T-cell (primary cell): ENCODE measurements around the gene DOCK1. TPM values are rescaled to one million over a fixed set of nuclear protein-coding genes. Genes with fewer than 3 reads are reported as not detected.

ENCODE experiments used
- ATAC-seq, 4 experiments: fragments of 200-7000 bp in 3 of 4; fragments of 150-1000 bp in 1 of 4; cut with Tn5 transposase; replicated peaks in 1 of 4; 1 replicate in 3 of 4; 2 replicates in 1 of 4; pipeline ENCODE4 v1.10.0; 2021; ENCODE audit warnings: moderate library complexity in 3 of 4, mild to moderate bottlenecking in 2 of 4, moderate number of reproducible peaks in 1 of 4
- CTCF ChIA-PET, 2 donors: fragments of 300-600 bp; sonication (Branson Sonifier 250); formaldehyde crosslinking; loops; one replicate each; lab custom pipeline; 2022; ENCODE audit warnings: antibody characterized with exemption in 2 of 2; lab: Charles Lee
- POLR2A ChIA-PET, 2 donors: fragments of 300-600 bp; sonication (Branson Sonifier 250); formaldehyde crosslinking; loops; one replicate each; lab custom pipeline; 2022; ENCODE audit warnings: antibody characterized with exemption in 2 of 2; lab: Charles Lee
- DNase-seq, 35 experiments: peaks; one replicate each; pipeline versions ENCODE4 v3.0.0 to v3.0.0-alpha.2; 2013 to 2023
- H3K27ac ChIP-seq: one replicate; pipeline ENCODE4 v1.5.1; 2013; ENCODE audit warnings: low read length
- H3K27me3 ChIP-seq, 2 experiments: replicated peaks in 1 of 2; 1 replicate in 1 of 2; 2 replicates in 1 of 2; pipeline versions ENCODE4 v1.6.1 to v1.7.0; 2013; ENCODE audit warnings: low read length in 1 of 2, mixed read lengths in 1 of 2; ENCODE audit not compliant: control insufficient read depth in 2 of 2, insufficient read depth in 2 of 2; ENCODE audit errors: extremely low read depth in 1 of 2
- H3K36me3 ChIP-seq, 2 donors: 1 replicate in 1 of 2; 2 replicates in 1 of 2; pipeline versions ENCODE4 v1.6.1 to v1.7.0; 2013; ENCODE audit warnings: low read length in 1 of 2; ENCODE audit not compliant: control insufficient read depth in 2 of 2, insufficient read depth in 1 of 2; ENCODE audit errors: extremely low read depth in 1 of 2
- H3K4me1 ChIP-seq, 2 experiments: 1 replicate in 1 of 2; 2 replicates in 1 of 2; pipeline versions ENCODE4 v1.6.1 to v1.7.0; 2013; ENCODE audit warnings: low read length in 2 of 2, mixed read lengths in 1 of 2; ENCODE audit not compliant: insufficient read depth in 2 of 2, control insufficient read depth in 1 of 2; ENCODE audit errors: extremely low read depth in 1 of 2
- H3K4me3 ChIP-seq, 2 donors: 1 replicate in 1 of 2; 2 replicates in 1 of 2; pipeline versions ENCODE4 v1.5.1 to v1.7.0; 2013; ENCODE audit warnings: mild to moderate bottlenecking in 2 of 2, low read length in 1 of 2, moderate library complexity in 1 of 2; ENCODE audit not compliant: control insufficient read depth in 1 of 2; ENCODE audit errors: extremely low read depth in 1 of 2
- H3K9me3 ChIP-seq: 2 replicates; pipeline ENCODE4 v1.7.0; 2013
- H3K27ac Mint-ChIP-seq, 2 donors: one replicate each; pipeline ENCODE4 v1.8.0; 2020 to 2021; ENCODE audit warnings: mild to moderate bottlenecking in 2 of 2, mixed read lengths in 2 of 2
- H3K27me3 Mint-ChIP-seq, 2 donors: one replicate each; pipeline ENCODE4 v1.8.0; 2021 to 2022; ENCODE audit warnings: mixed read lengths in 2 of 2
- H3K36me3 Mint-ChIP-seq: one replicate; pipeline ENCODE4 v1.8.0; 2021; ENCODE audit warnings: mixed read lengths
- H3K4me1 Mint-ChIP-seq, 3 donors: one replicate each; pipeline ENCODE4 v1.8.0; 2020 to 2022; ENCODE audit warnings: mixed read lengths in 3 of 3, mild to moderate bottlenecking in 1 of 3
- H3K4me3 Mint-ChIP-seq, 3 donors: one replicate each; pipeline ENCODE4 v1.8.0; 2020 to 2022; ENCODE audit warnings: mild to moderate bottlenecking in 3 of 3, mixed read lengths in 3 of 3, moderate library complexity in 3 of 3
- H3K9me3 Mint-ChIP-seq, 3 donors: one replicate each; pipeline ENCODE4 v1.8.0; 2020 to 2022; ENCODE audit warnings: mixed read lengths in 3 of 3
- WGBS: methylation state at CpG from one replicate; pipeline ENCODE4 v1.1.5; 2013; ENCODE audit warnings: missing lambda C conversion rate; ENCODE audit not compliant: insufficient coverage; 5-methylcytosine and 5-hydroxymethylcytosine counted together
- total RNA-seq, 35 experiments: library from RNA in 6 of 35; stranded (reverse) in 6 of 35; fragments of 120-200 nt in 1 of 35; gene quantifications; one replicate each; pipeline versions ENCODE4 v1.2.1 to v1.2.4 and lab custom pipeline; 2013 to 2026

DOCK1 gene
- total RNA-seq, 5 donors from 2014 or later (not counting 1 experiment from before 2014, with no cell fraction given): 0.18 to 0.53 (median 0.37) TPM

DNA sequence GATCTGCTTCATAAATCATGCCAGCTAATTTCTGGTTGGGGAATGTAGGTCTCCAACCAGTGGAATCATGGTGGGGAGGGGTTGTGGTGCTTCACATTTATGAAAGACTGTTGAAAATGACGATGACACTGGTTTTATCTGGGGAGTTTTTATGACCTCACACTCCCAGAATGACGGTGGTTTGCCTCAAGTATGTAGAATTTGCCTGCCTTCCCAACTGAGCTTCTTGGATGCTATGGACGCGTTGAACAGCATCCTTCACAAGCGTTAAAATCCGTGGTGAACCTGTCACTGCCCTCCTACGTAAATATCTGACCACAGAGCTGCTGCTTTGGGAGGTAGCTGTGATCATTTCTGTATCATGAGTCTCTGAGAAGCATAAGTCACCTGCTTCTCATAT, 287.9 kb downstream of the DOCK1 start:
- ChIA-PET CTCF (no interaction called here), POLR2A (no interaction called here)
- Histone ChIP-seq H3K36me3 (no peaks in the 10 kb centered on the region), H3K4me1 (no peaks in the 10 kb centered on the region), H3K4me3 (no peak overlapping the region), H3K9me3 (no peaks in the 10 kb centered on the region), H3K27me3 (peaks cover 8 to 24% of the 10 kb centered on the region in 2 experiments), H3K27ac (no peak overlapping the region)
- no peak for DNase-seq
- H3K27me3 Mint-ChIP-seq: peaks cover 28 to 32% of the 10 kb centered on the region in 2 donors
- H3K36me3 Mint-ChIP-seq: no peaks in the 10 kb centered on the region
- no peak overlapping the region for H3K4me3 Mint-ChIP-seq
- 60% methylated on average over 5 of the region's 7 CpGs for WGBS
- no peak for ATAC-seq
- H3K27ac Mint-ChIP-seq: no peak overlapping the region
- no peaks in the 10 kb centered on the region for H3K9me3 Mint-ChIP-seq
- peaks cover 0 to 3% (median 3%) of the 10 kb centered on the region in 3 donors for H3K4me1 Mint-ChIP-seq

DNA sequence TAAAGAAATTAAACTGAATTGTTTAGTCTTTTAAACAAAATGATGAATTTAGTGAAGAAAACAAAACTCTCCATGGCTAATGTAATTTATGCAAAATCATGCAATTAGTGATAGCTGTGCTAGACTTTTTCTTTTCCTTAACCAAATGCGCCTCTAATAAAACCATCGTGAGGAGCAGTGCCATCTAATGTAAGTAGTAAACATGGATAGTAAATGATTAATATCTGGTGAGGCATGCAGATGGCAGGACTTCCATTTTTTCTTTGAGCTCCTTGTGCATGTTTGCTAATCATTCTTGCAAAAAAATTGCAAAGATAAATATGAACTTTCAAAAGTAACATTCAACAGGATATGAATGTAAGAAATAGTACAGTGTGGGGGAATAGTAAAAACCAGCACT, 288.9 kb downstream of the DOCK1 start:
- CTCF ChIA-PET: no interaction called here
- no peaks in the 10 kb centered on the region for H3K36me3 Mint-ChIP-seq
- WGBS: no CpG with 5 or more reads among the region's 2 CpGs

DNA sequence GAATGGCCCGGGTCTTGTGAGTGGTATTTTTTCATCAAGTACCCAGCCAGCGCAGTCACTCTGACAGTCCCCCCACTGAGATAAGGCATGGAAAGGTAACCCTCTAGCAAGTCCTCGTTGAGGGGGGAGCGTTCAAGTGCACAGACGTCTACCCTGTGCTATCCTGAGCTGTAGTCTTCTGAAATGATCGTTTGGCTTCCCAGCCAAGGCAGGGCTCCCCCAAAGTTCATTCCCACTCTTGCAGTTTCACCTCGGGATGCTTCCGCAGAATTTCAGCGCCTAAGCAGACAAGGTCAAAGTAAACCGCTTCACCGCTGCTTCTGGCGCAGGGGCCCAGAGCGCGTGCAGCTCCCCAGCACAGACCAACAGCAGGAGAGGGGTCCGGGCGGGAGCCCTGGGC, 289.4 kb downstream of the DOCK1 start:
- Histone ChIP-seq H3K27me3 (peaks cover 8 to 24% of the 10 kb centered on the region in 2 experiments), H3K9me3 (no peaks in the 10 kb centered on the region), H3K4me3 (no peak overlapping the region), H3K27ac (no peak overlapping the region), H3K36me3 (no peaks in the 10 kb centered on the region), H3K4me1 (no peaks in the 10 kb centered on the region)
- Mint-ChIP-seq H3K27me3 (peaks cover 33 to 37% of the 10 kb centered on the region in 2 donors), H3K4me1 (peaks cover 0 to 3% (median 3%) of the 10 kb centered on the region in 3 donors), H3K9me3 (no peaks in the 10 kb centered on the region), H3K36me3 (no peaks in the 10 kb centered on the region), H3K4me3 (peak overlapping the region in 1 of 3 donors; percentile 30), H3K27ac (no peak overlapping the region)
- ATAC-seq (no peak), DNase-seq (no peak)
- ChIA-PET CTCF (no interaction called here), POLR2A (no interaction called here)
- 74% methylated on average over 12 of the region's 16 CpGs for WGBS

More for the DNA sequence above, 288.9 kb downstream of the DOCK1 start:
- DNase-seq (no peak), ATAC-seq (no peak)
- H3K27ac Mint-ChIP-seq: no peak overlapping the region
- Histone ChIP-seq H3K27me3 (peaks cover 8 to 24% of the 10 kb centered on the region in 2 experiments), H3K4me3 (no peak overlapping the region), H3K4me1 (no peaks in the 10 kb centered on the region), H3K27ac (no peak overlapping the region), H3K9me3 (no peaks in the 10 kb centered on the region), H3K36me3 (no peaks in the 10 kb centered on the region)
- H3K9me3 Mint-ChIP-seq: no peaks in the 10 kb centered on the region
- peaks cover 31 to 36% of the 10 kb centered on the region in 2 donors for H3K27me3 Mint-ChIP-seq
- H3K4me1 Mint-ChIP-seq: peaks cover 0 to 3% (median 3%) of the 10 kb centered on the region in 3 donors
- H3K4me3 Mint-ChIP-seq: no peak overlapping the region
- POLR2A ChIA-PET: no interaction called here

DNA sequence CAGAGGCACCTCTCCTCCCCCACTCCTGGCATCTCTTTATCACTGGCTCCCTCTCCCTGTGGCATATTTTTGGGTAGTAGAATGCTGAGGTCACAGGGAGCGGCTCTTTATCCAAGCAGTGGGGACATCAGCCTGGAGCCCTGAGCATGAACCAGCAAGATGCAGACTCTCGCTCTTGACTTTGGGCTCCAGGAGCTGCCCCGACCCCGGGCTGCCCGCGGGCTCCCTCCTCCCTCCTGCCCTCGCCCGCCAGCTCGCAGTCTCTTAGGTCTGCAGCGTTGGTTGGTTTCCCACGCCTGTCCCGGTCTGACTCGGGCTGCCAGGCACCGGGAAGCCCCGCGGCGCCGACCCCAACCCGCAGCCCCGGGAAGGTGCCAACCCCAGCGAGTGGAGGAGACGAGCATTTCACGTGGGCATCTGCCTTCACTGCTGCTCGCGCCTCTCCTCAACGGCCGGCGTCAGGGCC, 289.8 kb downstream of the DOCK1 start:
- peaks cover 33 to 42% of the 10 kb centered on the region in 2 donors for H3K27me3 Mint-ChIP-seq
- ATAC-seq (no peak), DNase-seq (no peak)
- POLR2A ChIA-PET: no interaction called here
- Histone ChIP-seq H3K4me1 (no peaks in the 10 kb centered on the region), H3K36me3 (no peaks in the 10 kb centered on the region), H3K9me3 (no peaks in the 10 kb centered on the region), H3K27ac (no peak overlapping the region), H3K27me3 (peaks cover 8 to 26% of the 10 kb centered on the region in 2 experiments), H3K4me3 (no peak overlapping the region)
- H3K4me1 Mint-ChIP-seq: peaks cover 0 to 3% (median 3%) of the 10 kb centered on the region in 3 donors
- no peaks in the 10 kb centered on the region for H3K9me3 Mint-ChIP-seq
- H3K4me3 Mint-ChIP-seq: peak overlapping the region in 1 of 3 donors; percentile 30
- H3K27ac Mint-ChIP-seq: no peak overlapping the region
- H3K36me3 Mint-ChIP-seq: no peaks in the 10 kb centered on the region
- WGBS: 5% methylated on average over 28 of the region's 28 CpGs
- CTCF ChIA-PET: no interaction called here

DNA sequence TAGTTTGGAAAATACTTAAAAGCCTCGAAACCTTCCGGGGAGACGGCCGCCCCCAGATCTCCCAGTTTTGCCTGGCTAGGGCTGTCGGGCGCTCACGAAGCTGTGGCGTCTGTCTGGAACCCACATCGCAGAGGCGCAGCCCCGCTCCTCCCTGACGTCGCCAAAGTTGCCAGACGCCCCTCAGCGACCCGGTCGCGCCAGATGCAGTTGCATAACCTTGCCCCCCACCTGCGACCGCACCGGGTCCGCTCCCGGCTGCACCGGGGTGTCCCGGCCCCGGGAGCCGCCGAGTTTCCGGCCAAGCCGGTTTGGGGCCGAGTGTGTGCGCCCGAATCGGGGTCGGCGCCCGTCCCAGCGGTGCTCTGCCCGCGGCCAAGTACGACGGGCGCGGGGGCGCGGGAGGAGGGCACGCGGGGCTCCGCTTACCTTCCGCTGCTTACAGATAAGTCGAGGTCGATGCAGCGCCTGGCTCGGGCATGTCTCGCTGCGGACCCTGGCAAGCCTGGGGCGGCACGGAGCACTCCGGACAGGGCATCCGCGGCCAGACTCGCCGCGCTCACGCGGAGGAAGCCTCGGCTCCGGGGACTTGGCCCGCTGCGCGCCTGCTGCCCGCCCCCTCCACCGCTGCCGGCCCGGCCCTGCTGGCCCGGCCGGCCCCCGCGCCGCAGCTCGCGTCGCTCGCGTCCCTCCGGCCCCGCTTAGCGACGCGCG, 290.5 kb downstream of the DOCK1 start:
- Histone ChIP-seq H3K4me1 (no peaks in the 10 kb centered on the region), H3K27me3 (peaks cover 8 to 26% of the 10 kb centered on the region in 2 experiments), H3K4me3 (no peak overlapping the region), H3K36me3 (no peaks in the 10 kb centered on the region), H3K27ac (no peak overlapping the region), H3K9me3 (no peaks in the 10 kb centered on the region)
- 3% methylated on average over 91 of the region's 91 CpGs for WGBS
- no peak for DNase-seq
- POLR2A ChIA-PET: no interaction called here
- Mint-ChIP-seq H3K9me3 (no peaks in the 10 kb centered on the region), H3K36me3 (no peaks in the 10 kb centered on the region), H3K4me1 (peaks cover 0 to 3% (median 3%) of the 10 kb centered on the region in 3 donors), H3K27ac (no peak overlapping the region), H3K4me3 (no peak overlapping the region), H3K27me3 (peaks cover 33 to 40% of the 10 kb centered on the region in 2 donors)
- ATAC-seq: no peak
- CTCF ChIA-PET: no interaction called here

DNA sequence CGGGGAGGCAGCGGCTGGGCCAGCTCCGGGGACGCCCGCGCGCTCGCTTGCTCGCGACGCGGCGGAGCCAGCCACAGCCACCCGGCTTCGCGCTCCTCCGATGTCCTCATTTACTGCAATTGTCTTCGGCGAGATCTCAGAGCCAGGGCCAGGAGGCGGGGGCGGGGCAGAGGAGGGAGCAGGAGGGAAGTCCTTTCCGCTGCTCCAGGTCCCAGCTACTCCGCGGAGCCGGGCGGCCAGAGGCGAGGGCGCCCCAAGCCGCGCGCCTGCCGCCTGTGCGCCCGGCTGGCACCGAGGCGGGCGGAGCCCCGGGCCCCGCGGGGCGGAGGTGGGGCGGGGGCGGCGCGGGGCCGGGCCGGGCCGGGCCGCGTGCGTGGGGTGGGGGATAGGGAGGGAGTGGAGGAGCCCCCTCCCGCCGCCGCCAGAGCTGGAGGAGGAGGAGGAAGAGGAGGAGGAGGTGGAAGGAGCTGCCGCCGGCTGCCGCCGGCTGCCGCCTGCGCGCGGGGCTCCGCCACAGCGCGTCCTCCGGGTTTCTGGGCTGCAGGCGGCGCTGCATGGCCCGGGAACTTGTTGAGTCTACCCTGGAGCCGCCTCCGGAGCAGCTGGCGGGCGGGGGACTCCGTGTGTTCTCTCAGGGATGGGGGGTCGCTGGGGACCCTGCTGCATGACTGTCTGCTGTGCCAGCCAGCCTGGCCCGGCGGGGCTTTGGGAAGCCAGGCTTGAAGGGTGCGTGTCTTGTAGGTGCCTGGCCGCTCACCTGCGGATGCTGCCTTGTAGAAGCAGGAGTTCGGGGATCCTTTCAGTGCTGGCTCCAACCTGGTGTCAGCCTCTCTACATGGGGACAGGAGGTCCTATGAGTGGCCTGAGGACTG, 291.3 kb downstream of the DOCK1 start, which contains the start of gene INSYN2A:
INSYN2A (minus strand) TSS at position 310 of the 872 bp plus-strand sequence. CDS start 20,196 bp downstream, outside the sequence.
- Histone ChIP-seq H3K36me3 (no peaks in the 10 kb centered on the region), H3K4me3 (no peak within 1 kb of the TSS), H3K4me1 (no peaks in the 10 kb centered on the region), H3K27ac (no peak within 1 kb of the TSS), H3K9me3 (no peaks in the 10 kb centered on the region), H3K27me3 (peaks cover 8 to 26% of the 10 kb centered on the region in 2 experiments)
- CTCF ChIA-PET: no interaction called here
- H3K4me1 Mint-ChIP-seq: peaks cover 0 to 3% (median 3%) of the 10 kb centered on the region in 3 donors
- H3K36me3 Mint-ChIP-seq: no peaks in the 10 kb centered on the region
- H3K27ac Mint-ChIP-seq: no peak within 1 kb of the TSS
- 14% methylated on average over 54 of the region's 81 CpGs for WGBS
- H3K9me3 Mint-ChIP-seq: no peaks in the 10 kb centered on the region
- peaks cover 33% of the 10 kb centered on the region in 2 donors for H3K27me3 Mint-ChIP-seq
- H3K4me3 Mint-ChIP-seq: no peak within 1 kb of the TSS
- ATAC-seq: no peak
- DNase-seq: no peak
- POLR2A ChIA-PET: no interaction called here
